PFSK-1 (cell line): ENCODE data around the gene TRABD2A.

Experiments
- FOXP2 ChIP-seq: optimal IDR thresholded peaks from 2 replicates; pipeline ENCODE3; 2011; ENCODE audit warnings: borderline replicate concordance, control low read depth, inconsistent platforms; ENCODE audit not compliant: insufficient read depth; ENCODE audit errors: extremely low read length, extremely low read depth
- POLR2AphosphoS5 ChIP-seq: IDR thresholded peaks from 2 replicates; pipeline ENCODE4 v1.6.1; 2012; ENCODE audit warnings: low read depth, mild to moderate bottlenecking, control low read depth, low read length, moderate library complexity
- SIN3A ChIP-seq: IDR thresholded peaks from 2 replicates; pipeline ENCODE4 v1.6.1; 2012; ENCODE audit warnings: mild to moderate bottlenecking, low read length, moderate library complexity, borderline replicate concordance; ENCODE audit not compliant: insufficient read depth
- TAF1 ChIP-seq: IDR thresholded peaks from 2 replicates; pipeline ENCODE4 v1.6.1; 2012; ENCODE audit warnings: low read length, control low read depth, borderline replicate concordance; ENCODE audit not compliant: insufficient read depth
- TF ChIP-seq, protein P1 (sequence below), 2 experiments: IDR thresholded peaks; 2 replicates each; pipeline versions ENCODE4 v1.6.1 to v1.8.0; 2011 to 2012; ENCODE audit warnings: low read depth in 2 of 2, low read length in 2 of 2, control low read depth in 1 of 2, inconsistent platforms in 1 of 2, mild to moderate bottlenecking in 1 of 2, moderate library complexity in 1 of 2; ENCODE audit not compliant: insufficient read depth in 1 of 2

Gene TRABD2A

GRCh38 chr2:84850471-84850870 is 30.4 kb downstream of the TRABD2A start:
- TF ChIP-seq SIN3A (no peak), TAF1 (no peak), POLR2AphosphoS5 (no peak), FOXP2 (no peak)
- TF ChIP-seq, protein P1, sequence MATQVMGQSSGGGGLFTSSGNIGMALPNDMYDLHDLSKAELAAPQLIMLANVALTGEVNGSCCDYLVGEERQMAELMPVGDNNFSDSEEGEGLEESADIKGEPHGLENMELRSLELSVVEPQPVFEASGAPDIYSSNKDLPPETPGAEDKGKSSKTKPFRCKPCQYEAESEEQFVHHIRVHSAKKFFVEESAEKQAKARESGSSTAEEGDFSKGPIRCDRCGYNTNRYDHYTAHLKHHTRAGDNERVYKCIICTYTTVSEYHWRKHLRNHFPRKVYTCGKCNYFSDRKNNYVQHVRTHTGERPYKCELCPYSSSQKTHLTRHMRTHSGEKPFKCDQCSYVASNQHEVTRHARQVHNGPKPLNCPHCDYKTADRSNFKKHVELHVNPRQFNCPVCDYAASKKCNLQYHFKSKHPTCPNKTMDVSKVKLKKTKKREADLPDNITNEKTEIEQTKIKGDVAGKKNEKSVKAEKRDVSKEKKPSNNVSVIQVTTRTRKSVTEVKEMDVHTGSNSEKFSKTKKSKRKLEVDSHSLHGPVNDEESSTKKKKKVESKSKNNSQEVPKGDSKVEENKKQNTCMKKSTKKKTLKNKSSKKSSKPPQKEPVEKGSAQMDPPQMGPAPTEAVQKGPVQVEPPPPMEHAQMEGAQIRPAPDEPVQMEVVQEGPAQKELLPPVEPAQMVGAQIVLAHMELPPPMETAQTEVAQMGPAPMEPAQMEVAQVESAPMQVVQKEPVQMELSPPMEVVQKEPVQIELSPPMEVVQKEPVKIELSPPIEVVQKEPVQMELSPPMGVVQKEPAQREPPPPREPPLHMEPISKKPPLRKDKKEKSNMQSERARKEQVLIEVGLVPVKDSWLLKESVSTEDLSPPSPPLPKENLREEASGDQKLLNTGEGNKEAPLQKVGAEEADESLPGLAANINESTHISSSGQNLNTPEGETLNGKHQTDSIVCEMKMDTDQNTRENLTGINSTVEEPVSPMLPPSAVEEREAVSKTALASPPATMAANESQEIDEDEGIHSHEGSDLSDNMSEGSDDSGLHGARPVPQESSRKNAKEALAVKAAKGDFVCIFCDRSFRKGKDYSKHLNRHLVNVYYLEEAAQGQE (IDR thresholded peaks at IDR 0.05; ENCODE audit: insufficient read depth in 1 of 2, low read depth in 2 of 2, low read length in 2 of 2) = no peak

DNA sequence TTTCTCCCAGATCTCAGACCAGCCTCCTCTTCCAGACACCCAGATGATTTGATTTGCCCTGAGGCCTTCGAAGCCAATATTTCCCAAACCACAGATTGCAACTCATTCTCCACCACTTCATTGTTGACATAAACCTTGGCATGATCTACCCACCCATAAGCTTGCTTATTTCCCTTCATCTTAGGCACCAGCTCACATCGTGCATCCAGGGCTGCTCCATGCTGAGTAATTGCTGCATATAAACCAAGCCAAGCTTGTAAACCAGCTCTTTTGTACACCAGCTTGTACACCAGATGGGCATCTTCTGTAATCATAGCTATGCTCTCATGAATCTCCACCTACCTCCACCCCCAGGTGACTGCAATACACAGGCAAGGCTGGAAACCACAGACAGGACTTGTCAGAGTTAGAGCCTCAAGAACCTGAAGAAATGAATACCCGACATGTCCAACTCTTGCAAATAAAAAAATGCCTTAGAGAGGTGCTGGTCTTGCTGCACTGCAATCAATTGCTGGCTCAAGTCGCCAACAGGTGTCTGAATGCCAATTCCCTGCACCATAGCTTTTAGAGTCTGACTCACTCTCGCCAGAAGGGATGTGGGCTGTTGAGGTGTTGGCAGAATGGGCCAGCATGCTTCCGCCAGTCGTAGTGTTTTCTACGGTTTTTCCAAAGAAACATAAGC is 31.5 kb downstream of the TRABD2A start:
- TF ChIP-seq POLR2AphosphoS5 (no peak), SIN3A (no peak), TAF1 (no peak), FOXP2 (no peak)
- TF ChIP-seq, protein P1 (IDR thresholded peaks at IDR 0.05; ENCODE audit: insufficient read depth in 1 of 2, low read depth in 2 of 2, low read length in 2 of 2) = no peak

GRCh38 chr2:84847326-84848050 is 33.4 kb downstream of the TRABD2A start:
- TF ChIP-seq SIN3A = no peak
- TF ChIP-seq TAF1 = no peak
- TF ChIP-seq POLR2AphosphoS5 = no peak
- TF ChIP-seq, protein P1 (IDR thresholded peaks at IDR 0.05; ENCODE audit: insufficient read depth in 1 of 2, low read depth in 2 of 2, low read length in 2 of 2) = no peak
- TF ChIP-seq FOXP2 = no peak

DNA sequence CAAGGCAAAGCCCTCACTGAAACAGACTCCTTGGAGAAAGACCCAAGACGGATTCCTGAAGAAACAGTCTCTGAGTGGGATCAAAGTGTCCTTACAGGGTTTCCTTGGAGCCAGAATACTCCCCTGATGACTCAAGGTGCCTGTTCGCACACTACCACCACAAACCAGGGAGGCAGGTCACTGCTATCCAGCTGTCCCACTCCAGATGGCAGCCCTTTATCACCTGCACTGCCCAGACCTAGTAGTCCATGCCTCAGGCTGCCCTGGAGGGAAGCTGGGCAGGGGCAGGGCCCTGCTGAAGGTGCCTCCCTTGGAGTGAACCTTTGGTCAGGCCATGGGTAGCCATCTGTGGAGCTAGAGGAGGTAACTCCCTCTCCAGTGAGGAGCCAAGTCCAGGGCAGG is 34.1 kb downstream of the TRABD2A start:
- TF ChIP-seq, protein P1 (IDR thresholded peaks at IDR 0.05; ENCODE audit: insufficient read depth in 1 of 2, low read depth in 2 of 2, low read length in 2 of 2) = no peak
- TF ChIP-seq FOXP2 (no peak), POLR2AphosphoS5 (no peak), TAF1 (no peak), SIN3A (no peak)
